WTC11 (cell line): Measurements from ENCODE around the gene ABLIM2. TPM values are rescaled to one million over a fixed set of nuclear protein-coding genes. Genes with fewer than 3 reads are reported as not detected.

ENCODE experiments used
- ATAC-seq: fragments of 200-7000 bp; cut with Tn5 transposase; 2 replicates; pipeline ENCODE4 v1.10.0; 2021; ENCODE audit warnings: mild to moderate bottlenecking, moderate library complexity
- CTCF ChIA-PET: fragments of 300-600 bp; sonication (Branson Sonifier 250); formaldehyde crosslinking; loops from one replicate; lab custom pipeline; 2021; ENCODE audit warnings: antibody characterized with exemption; lab: Charles Lee
- POLR2A ChIA-PET: fragments of 350-600 bp; sonication (Branson Sonifier 250); formaldehyde crosslinking; loops from one replicate; lab custom pipeline; 2021; ENCODE audit warnings: antibody characterized with exemption; lab: Charles Lee
- DNase-seq: peaks from one replicate; pipeline ENCODE4 v3.0.0; 2021; ENCODE audit warnings: low spot score
- H3K27ac Mint-ChIP-seq: 2 replicates; pipeline ENCODE4 v1.8.0; 2021; ENCODE audit warnings: mixed read lengths
- H3K27me3 Mint-ChIP-seq: 2 replicates; pipeline ENCODE4 v1.8.0; 2021; ENCODE audit warnings: low read depth, mild to moderate bottlenecking, moderate library complexity, mixed read lengths
- H3K36me3 Mint-ChIP-seq: 2 replicates; pipeline ENCODE4 v1.8.0; 2021; ENCODE audit warnings: mixed read lengths
- H3K4me1 Mint-ChIP-seq: 2 replicates; pipeline ENCODE4 v1.8.0; 2022; ENCODE audit warnings: mixed read lengths
- H3K4me3 Mint-ChIP-seq: 2 replicates; pipeline ENCODE4 v1.8.0; 2021; ENCODE audit warnings: mild to moderate bottlenecking, moderate library complexity, mixed read lengths
- H3K9me3 Mint-ChIP-seq: 2 replicates; pipeline ENCODE4 v1.8.0; 2021; ENCODE audit warnings: mixed read lengths
- ATF1 ChIP-seq: sonication (generic); formaldehyde crosslinking; IDR thresholded peaks from 2 replicates; pipeline ENCODE4 v1.8.1; 2023; ENCODE audit warnings: mild to moderate bottlenecking, moderate library complexity, missing genetic modification reagents
- CBFB ChIP-seq: sonication (generic); formaldehyde crosslinking; IDR thresholded peaks from 2 replicates; pipeline ENCODE4 v1.8.1; 2022; ENCODE audit warnings: mild to moderate bottlenecking, low read depth, missing genetic modification reagents
- CREM ChIP-seq: sonication (generic); formaldehyde crosslinking; IDR thresholded peaks from 2 replicates; pipeline ENCODE4 v1.8.1; 2022; ENCODE audit warnings: mild to moderate bottlenecking, missing genetic modification reagents, moderate library complexity
- FOXK1 ChIP-seq: sonication (generic); formaldehyde crosslinking; IDR thresholded peaks from 2 replicates; pipeline ENCODE4 v1.8.0; 2022; ENCODE audit warnings: mild to moderate bottlenecking, moderate library complexity, missing genetic modification reagents
- MYBL2 ChIP-seq: sonication (generic); formaldehyde crosslinking; IDR thresholded peaks from 2 replicates; pipeline ENCODE4 v1.8.1; 2023; ENCODE audit warnings: mild to moderate bottlenecking, moderate library complexity, missing genetic modification reagents
- RORB ChIP-seq: fragments of 250-450 bp; sonication (Bioruptor Pico); IDR thresholded peaks from 2 replicates; pipeline ENCODE4 v1.9.0; 2021; ENCODE audit warnings: mild to moderate bottlenecking
- SMAD4 ChIP-seq: sonication (generic); formaldehyde crosslinking; IDR thresholded peaks from 2 replicates; pipeline ENCODE4 v1.8.0; 2022; ENCODE audit warnings: mild to moderate bottlenecking, missing genetic modification reagents
- TEAD1 ChIP-seq: sonication (generic); formaldehyde crosslinking; IDR thresholded peaks from 2 replicates; pipeline ENCODE4 v1.8.0; 2022; ENCODE audit warnings: mild to moderate bottlenecking, missing genetic modification reagents
- TEAD4 ChIP-seq: sonication (generic); formaldehyde crosslinking; IDR thresholded peaks from 2 replicates; pipeline ENCODE4 v1.8.0; 2022; ENCODE audit warnings: mild to moderate bottlenecking, missing genetic modification reagents
- TP53 ChIP-seq: sonication (generic); formaldehyde crosslinking; IDR thresholded peaks from 2 replicates; pipeline ENCODE4 v1.8.1; 2023; ENCODE audit warnings: mild to moderate bottlenecking, missing genetic modification reagents
- ZNF416 ChIP-seq: fragments of 250-450 bp; sonication (Bioruptor Pico); IDR thresholded peaks from 2 replicates; pipeline ENCODE4 v1.9.0; 2021; ENCODE audit warnings: mild to moderate bottlenecking, inconsistent platforms
- total RNA-seq: library from RNA; stranded (reverse); gene quantifications from 3 replicates; pipeline ENCODE4 v1.2.3, GENCODE V29; 2021
- TF ChIP-seq, protein P1 (sequence below): fragments of 250-450 bp; sonication (Bioruptor Pico); IDR thresholded peaks from 2 replicates; pipeline ENCODE4 v1.9.0; 2021; ENCODE audit warnings: mild to moderate bottlenecking
- TF ChIP-seq, protein P2 (sequence below): sonication (generic); formaldehyde crosslinking; IDR thresholded peaks from 2 replicates; pipeline ENCODE4 v1.8.0; 2022; ENCODE audit warnings: mild to moderate bottlenecking, missing genetic modification reagents
- TF ChIP-seq, protein P3 (sequence below): fragments of 200-600 bp; IDR thresholded peaks from 2 replicates; pipeline ENCODE4 v1.8.0; 2022; ENCODE audit warnings: antibody characterized with exemption
- TF ChIP-seq, protein P4 (sequence below): fragments of 250-450 bp; sonication (Bioruptor Pico); IDR thresholded peaks from 2 replicates; pipeline ENCODE4 v1.9.0; 2021; ENCODE audit warnings: mild to moderate bottlenecking
- TF ChIP-seq, protein P5 (sequence below): sonication (generic); formaldehyde crosslinking; conservative IDR thresholded peaks from 2 replicates; pipeline ENCODE4 v1.8.1; 2023; ENCODE audit warnings: mild to moderate bottlenecking, low read depth, missing genetic modification reagents, moderate library complexity
- TF ChIP-seq, protein P6 (sequence below): sonication (generic); formaldehyde crosslinking; IDR thresholded peaks from 2 replicates; pipeline ENCODE4 v1.8.1; 2022; ENCODE audit warnings: mild to moderate bottlenecking, missing genetic modification reagents, moderate library complexity, borderline replicate concordance
- TF ChIP-seq, protein P7 (sequence below): sonication (generic); formaldehyde crosslinking; IDR thresholded peaks from 2 replicates; pipeline ENCODE4 v1.8.1; 2023; ENCODE audit warnings: mild to moderate bottlenecking, missing genetic modification reagents, moderate library complexity
- TF ChIP-seq, protein P8 (sequence below): fragments of 250-450 bp; sonication (Bioruptor Pico); conservative IDR thresholded peaks from 2 replicates; pipeline ENCODE4 v1.9.0; 2021; ENCODE audit warnings: mild to moderate bottlenecking
- TF ChIP-seq, protein P9 (sequence below): sonication (generic); formaldehyde crosslinking; IDR thresholded peaks from 2 replicates; pipeline ENCODE4 v1.8.0; 2022; ENCODE audit warnings: mild to moderate bottlenecking, missing genetic modification reagents

ABLIM2 gene
- total RNA-seq, 1 experiment from 2014 or later: 2.6 TPM

DNA sequence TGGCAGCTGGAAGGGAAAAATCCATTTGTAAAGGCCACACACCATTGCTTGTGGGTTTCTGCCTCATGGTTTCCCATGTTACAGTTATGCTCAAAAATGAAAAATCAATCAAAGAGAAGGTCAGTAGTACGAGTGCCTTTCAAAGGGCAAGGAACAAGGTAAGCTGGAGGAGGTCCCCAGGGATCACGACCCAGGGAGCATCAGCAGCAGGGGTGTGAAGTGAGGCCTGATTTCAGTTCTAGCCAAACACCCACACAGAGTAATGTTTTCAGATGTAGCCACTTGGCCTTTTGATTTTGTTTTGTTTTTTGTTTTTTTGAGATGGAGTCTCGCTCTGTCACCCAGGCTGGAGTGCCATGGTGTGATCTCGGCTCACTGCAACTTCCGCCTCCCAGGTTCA, 149.5 kb downstream of the ABLIM2 start:
- POLR2A ChIA-PET: no interaction called here
- no peak for TF ChIP-seq CBFB (CRISPR knock-in tag)
- TF ChIP-seq TEAD1 (CRISPR knock-in tag): no peak
- TF ChIP-seq, protein P1, sequence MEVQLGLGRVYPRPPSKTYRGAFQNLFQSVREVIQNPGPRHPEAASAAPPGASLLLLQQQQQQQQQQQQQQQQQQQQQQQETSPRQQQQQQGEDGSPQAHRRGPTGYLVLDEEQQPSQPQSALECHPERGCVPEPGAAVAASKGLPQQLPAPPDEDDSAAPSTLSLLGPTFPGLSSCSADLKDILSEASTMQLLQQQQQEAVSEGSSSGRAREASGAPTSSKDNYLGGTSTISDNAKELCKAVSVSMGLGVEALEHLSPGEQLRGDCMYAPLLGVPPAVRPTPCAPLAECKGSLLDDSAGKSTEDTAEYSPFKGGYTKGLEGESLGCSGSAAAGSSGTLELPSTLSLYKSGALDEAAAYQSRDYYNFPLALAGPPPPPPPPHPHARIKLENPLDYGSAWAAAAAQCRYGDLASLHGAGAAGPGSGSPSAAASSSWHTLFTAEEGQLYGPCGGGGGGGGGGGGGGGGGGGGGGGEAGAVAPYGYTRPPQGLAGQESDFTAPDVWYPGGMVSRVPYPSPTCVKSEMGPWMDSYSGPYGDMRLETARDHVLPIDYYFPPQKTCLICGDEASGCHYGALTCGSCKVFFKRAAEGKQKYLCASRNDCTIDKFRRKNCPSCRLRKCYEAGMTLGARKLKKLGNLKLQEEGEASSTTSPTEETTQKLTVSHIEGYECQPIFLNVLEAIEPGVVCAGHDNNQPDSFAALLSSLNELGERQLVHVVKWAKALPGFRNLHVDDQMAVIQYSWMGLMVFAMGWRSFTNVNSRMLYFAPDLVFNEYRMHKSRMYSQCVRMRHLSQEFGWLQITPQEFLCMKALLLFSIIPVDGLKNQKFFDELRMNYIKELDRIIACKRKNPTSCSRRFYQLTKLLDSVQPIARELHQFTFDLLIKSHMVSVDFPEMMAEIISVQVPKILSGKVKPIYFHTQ (CRISPR knock-in tag): no peak
- no peak for TF ChIP-seq MYBL2
- TF ChIP-seq RORB (CRISPR knock-in tag): no peak
- no peak for TF ChIP-seq TP53 (CRISPR knock-in tag)
- no peak for TF ChIP-seq ATF1
- TF ChIP-seq FOXK1 (CRISPR knock-in tag): no peak
- TF ChIP-seq, protein P2, sequence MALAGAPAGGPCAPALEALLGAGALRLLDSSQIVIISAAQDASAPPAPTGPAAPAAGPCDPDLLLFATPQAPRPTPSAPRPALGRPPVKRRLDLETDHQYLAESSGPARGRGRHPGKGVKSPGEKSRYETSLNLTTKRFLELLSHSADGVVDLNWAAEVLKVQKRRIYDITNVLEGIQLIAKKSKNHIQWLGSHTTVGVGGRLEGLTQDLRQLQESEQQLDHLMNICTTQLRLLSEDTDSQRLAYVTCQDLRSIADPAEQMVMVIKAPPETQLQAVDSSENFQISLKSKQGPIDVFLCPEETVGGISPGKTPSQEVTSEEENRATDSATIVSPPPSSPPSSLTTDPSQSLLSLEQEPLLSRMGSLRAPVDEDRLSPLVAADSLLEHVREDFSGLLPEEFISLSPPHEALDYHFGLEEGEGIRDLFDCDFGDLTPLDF (CRISPR knock-in tag): no peak
- TF ChIP-seq, protein P3, sequence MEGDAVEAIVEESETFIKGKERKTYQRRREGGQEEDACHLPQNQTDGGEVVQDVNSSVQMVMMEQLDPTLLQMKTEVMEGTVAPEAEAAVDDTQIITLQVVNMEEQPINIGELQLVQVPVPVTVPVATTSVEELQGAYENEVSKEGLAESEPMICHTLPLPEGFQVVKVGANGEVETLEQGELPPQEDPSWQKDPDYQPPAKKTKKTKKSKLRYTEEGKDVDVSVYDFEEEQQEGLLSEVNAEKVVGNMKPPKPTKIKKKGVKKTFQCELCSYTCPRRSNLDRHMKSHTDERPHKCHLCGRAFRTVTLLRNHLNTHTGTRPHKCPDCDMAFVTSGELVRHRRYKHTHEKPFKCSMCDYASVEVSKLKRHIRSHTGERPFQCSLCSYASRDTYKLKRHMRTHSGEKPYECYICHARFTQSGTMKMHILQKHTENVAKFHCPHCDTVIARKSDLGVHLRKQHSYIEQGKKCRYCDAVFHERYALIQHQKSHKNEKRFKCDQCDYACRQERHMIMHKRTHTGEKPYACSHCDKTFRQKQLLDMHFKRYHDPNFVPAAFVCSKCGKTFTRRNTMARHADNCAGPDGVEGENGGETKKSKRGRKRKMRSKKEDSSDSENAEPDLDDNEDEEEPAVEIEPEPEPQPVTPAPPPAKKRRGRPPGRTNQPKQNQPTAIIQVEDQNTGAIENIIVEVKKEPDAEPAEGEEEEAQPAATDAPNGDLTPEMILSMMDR: no peak
- TF ChIP-seq CREM (CRISPR knock-in tag): no peak
- TF ChIP-seq, protein P4, sequence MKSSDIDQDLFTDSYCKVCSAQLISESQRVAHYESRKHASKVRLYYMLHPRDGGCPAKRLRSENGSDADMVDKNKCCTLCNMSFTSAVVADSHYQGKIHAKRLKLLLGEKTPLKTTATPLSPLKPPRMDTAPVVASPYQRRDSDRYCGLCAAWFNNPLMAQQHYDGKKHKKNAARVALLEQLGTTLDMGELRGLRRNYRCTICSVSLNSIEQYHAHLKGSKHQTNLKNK (CRISPR knock-in tag): no peak
- TF ChIP-seq, protein P5, sequence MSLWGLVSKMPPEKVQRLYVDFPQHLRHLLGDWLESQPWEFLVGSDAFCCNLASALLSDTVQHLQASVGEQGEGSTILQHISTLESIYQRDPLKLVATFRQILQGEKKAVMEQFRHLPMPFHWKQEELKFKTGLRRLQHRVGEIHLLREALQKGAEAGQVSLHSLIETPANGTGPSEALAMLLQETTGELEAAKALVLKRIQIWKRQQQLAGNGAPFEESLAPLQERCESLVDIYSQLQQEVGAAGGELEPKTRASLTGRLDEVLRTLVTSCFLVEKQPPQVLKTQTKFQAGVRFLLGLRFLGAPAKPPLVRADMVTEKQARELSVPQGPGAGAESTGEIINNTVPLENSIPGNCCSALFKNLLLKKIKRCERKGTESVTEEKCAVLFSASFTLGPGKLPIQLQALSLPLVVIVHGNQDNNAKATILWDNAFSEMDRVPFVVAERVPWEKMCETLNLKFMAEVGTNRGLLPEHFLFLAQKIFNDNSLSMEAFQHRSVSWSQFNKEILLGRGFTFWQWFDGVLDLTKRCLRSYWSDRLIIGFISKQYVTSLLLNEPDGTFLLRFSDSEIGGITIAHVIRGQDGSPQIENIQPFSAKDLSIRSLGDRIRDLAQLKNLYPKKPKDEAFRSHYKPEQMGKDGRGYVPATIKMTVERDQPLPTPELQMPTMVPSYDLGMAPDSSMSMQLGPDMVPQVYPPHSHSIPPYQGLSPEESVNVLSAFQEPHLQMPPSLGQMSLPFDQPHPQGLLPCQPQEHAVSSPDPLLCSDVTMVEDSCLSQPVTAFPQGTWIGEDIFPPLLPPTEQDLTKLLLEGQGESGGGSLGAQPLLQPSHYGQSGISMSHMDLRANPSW (CRISPR knock-in tag): no peak
- TF ChIP-seq TEAD4 (CRISPR knock-in tag): no peak
- no peak for TF ChIP-seq ZNF416
- TF ChIP-seq, protein P6, sequence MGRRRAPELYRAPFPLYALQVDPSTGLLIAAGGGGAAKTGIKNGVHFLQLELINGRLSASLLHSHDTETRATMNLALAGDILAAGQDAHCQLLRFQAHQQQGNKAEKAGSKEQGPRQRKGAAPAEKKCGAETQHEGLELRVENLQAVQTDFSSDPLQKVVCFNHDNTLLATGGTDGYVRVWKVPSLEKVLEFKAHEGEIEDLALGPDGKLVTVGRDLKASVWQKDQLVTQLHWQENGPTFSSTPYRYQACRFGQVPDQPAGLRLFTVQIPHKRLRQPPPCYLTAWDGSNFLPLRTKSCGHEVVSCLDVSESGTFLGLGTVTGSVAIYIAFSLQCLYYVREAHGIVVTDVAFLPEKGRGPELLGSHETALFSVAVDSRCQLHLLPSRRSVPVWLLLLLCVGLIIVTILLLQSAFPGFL (CRISPR knock-in tag): no peak
- TF ChIP-seq, protein P7, sequence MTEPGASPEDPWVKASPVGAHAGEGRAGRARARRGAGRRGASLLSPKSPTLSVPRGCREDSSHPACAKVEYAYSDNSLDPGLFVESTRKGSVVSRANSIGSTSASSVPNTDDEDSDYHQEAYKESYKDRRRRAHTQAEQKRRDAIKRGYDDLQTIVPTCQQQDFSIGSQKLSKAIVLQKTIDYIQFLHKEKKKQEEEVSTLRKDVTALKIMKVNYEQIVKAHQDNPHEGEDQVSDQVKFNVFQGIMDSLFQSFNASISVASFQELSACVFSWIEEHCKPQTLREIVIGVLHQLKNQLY (CRISPR knock-in tag): no peak
- TF ChIP-seq, protein P8, sequence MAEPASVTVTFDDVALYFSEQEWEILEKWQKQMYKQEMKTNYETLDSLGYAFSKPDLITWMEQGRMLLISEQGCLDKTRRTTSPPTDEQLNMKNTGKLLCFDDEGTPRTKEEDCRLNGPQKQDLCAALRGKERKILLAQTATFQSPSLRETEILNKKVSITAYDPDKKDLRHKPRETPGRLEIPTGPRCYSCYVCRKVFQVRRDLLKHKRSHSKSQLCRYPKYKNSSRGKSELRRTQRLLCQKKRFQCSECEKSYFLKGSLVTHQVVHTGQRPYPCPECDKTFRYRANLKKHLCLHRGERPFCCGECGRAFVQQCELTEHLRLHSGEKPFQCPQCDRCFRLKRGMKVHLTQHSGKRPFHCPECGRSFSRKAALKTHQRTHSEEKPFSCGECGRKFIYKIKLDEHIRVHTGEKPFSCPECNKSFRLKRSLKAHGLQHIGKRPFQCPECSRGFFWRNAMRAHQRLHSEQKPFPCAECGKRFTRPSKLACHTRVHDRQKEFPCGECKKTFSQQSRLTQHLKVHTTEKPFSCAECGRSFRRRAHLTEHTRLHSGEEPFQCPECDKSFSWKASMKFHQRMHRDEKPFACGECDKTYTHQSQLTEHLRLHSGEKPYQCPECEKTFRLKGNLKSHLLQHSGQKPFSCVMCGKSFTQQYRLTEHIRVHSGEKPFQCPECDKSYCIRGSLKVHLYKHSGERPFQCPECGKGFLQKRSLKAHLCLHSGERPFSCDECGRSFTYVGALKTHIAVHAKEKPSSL (CRISPR knock-in tag): no peak
- TF ChIP-seq, protein P9, sequence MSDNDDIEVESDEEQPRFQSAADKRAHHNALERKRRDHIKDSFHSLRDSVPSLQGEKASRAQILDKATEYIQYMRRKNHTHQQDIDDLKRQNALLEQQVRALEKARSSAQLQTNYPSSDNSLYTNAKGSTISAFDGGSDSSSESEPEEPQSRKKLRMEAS (CRISPR knock-in tag): no peak
- TF ChIP-seq SMAD4 (CRISPR knock-in tag): no peak
- H3K9me3 Mint-ChIP-seq: no peaks in the 10 kb centered on the region
- H3K36me3 Mint-ChIP-seq: no peaks in the 10 kb centered on the region
- DNase-seq (no peak), ATAC-seq (no peak)
- no peak overlapping the region for H3K27ac Mint-ChIP-seq
- CTCF ChIA-PET: no interaction called here
- no peaks in the 10 kb centered on the region for H3K27me3 Mint-ChIP-seq
- no peak overlapping the region for H3K4me3 Mint-ChIP-seq
- no peaks in the 10 kb centered on the region for H3K4me1 Mint-ChIP-seq
